Hindlimb muscle (tissue), 1 donor: Measurements from ENCODE around the gene UBE2B. TPM values are rescaled to one million over a fixed set of nuclear protein-coding genes. Genes with fewer than 3 reads are reported as not detected.

Experiments
- DNase-seq: peaks from one replicate; pipeline ENCODE4 v3.0.0-alpha.2; 2013
- polyA plus RNA-seq: library from polyadenylated mRNA; unstranded; fragments of 120-200 nt; gene quantifications from one replicate; pipeline ENCODE4 v1.2.1, GENCODE V29; 2013; ENCODE audit not compliant: insufficient read length

UBE2B gene
- polyA plus RNA-seq, 1 donor, result 148 TPM

DNA sequence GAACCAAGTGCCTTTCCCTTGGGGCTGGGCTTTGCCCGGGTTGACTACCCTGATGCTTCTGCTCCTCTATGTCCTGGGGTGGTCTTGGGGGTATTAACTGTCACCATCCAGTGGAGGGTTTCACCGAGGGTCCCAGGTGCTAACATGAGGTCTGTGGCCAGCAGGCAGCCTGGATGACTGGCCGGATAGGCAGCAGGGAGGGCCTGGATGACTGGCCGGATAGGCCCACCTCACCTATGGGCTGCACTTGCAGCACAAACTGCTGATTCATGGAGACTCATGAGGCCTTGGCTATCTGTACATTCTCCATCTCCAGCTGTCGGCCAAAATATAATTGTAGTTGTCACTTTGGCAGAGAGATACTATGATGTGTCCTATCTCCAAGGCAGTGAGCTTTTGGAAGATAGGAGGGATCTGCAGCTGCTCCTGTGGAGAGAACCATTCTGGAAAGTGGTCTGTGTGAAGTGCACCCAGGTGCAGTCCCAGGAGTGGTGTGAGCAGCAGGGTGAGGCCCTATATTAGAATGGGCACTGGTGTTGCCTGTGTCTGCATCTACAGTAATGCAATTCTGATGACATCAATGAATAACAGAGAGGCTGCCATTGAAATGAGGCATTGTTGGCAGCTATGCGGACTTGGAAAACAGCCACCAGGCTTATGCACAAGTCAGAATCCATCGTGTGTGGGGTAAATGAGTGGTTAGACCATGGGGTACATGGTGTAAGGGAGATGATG lies 66.6 kb downstream of the UBE2B start:
- DNase-seq, result no peak

DNA sequence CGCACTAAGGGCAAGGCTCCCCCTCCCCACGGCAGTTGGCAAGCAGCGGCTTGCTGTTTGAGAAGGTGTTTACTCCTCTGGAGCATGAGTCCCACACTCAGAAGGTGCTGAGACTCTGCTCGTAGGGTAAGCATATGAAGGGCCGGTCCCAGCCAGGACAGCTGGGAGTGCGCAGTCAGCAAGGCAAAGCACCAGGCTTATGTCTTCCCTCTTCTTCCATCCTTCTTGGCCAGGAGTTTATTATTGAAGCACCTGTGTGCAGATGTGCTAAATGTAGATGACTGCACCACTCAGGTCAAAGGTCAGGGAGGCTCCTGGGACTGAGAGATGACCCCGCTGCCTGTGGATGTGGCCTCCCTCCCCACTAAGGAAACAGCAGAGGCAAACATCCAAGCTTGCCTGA lies 67.4 kb downstream of the UBE2B start:
- no peak for DNase-seq

GRCh38 chr5:134439210-134439654 lies 67.9 kb downstream of the UBE2B start:
- DNase-seq, result peak; percentile 62

GRCh38 chr5:134440201-134440755 lies 68.9 kb downstream of the UBE2B start:
- DNase-seq, result no peak

Other genes starting within 250 kb of the UBE2B start
- 332 TPM for gene SKP1, start 194.6 kb upstream of the UBE2B start, polyA plus RNA-seq
- 111 TPM for gene PPP2CA, start 145.5 kb upstream of the UBE2B start, polyA plus RNA-seq
- 3.9 TPM for gene CDKL3, start 4.4 kb upstream of the UBE2B start, polyA plus RNA-seq
- 31.4 TPM for gene CDKN2AIPNL, start 40.3 kb downstream of the UBE2B start, polyA plus RNA-seq
- 1.9 TPM for gene JADE2, start 154.1 kb downstream of the UBE2B start, polyA plus RNA-seq